DND-41 (cell line): ENCODE measurements around the gene LMF1.

Source experiments
- CTCF ChIP-seq: IDR thresholded peaks from 2 replicates; pipeline ENCODE4 v1.5.1; 2012; ENCODE audit warnings: borderline replicate concordance, low read length, moderate library complexity, mild to moderate bottlenecking; ENCODE audit not compliant: poor library complexity, severe bottlenecking; ENCODE audit errors: extremely low read depth
- EZH2 ChIP-seq: IDR thresholded peaks from 3 replicates; pipeline ENCODE4 v1.6.1; 2012; ENCODE audit warnings: borderline replicate concordance, low read depth, mild to moderate bottlenecking, moderate library complexity, low read length, inconsistent platforms; ENCODE audit not compliant: severe bottlenecking

- TF ChIP-seq CTCF (no peak), EZH2 (no peak)
Observed at GRCh38 chr16:895371-895770, 75.4 kb downstream of the LMF1 start.
